Thyroid gland (tissue), 4 donors: ENCODE data around the gene SLC23A2. TPM values are rescaled to one million over a fixed set of nuclear protein-coding genes. Genes with fewer than 3 reads are reported as not detected.

Experiments used
- DNase-seq, 2 donors: peaks; one replicate each; pipeline ENCODE4 v3.0.0-alpha.2; 2019
- H3K27ac ChIP-seq, 3 donors: fragments of 200-600 bp; sonication (generic); 1 replicate in 2 of 3; 2 replicates in 1 of 3; pipeline ENCODE4 v1.5.1; 2016 to 2019; ENCODE audit warnings: mild to moderate bottlenecking in 1 of 3, moderate library complexity in 1 of 3
- H3K27me3 ChIP-seq: fragments of 200-600 bp; sonication (generic); one replicate; pipeline ENCODE4 v1.5.1; 2019
- H3K36me3 ChIP-seq, 2 donors: fragments of 200-600 bp; sonication (generic); one replicate each; pipeline ENCODE4 v1.5.1; 2016 to 2019
- H3K4me1 ChIP-seq, 2 donors: fragments of 200-600 bp; sonication (generic); one replicate each; pipeline ENCODE4 v1.5.1; 2017 to 2019
- H3K4me3 ChIP-seq, 3 donors: fragments of 200-600 bp; sonication (generic); replicated peaks in 1 of 3; 1 replicate in 2 of 3; 2 replicates in 1 of 3; pipeline ENCODE4 v1.5.1; 2016; ENCODE audit warnings: mild to moderate bottlenecking in 1 of 3
- H3K9me3 ChIP-seq: fragments of 200-600 bp; sonication (generic); one replicate; pipeline ENCODE4 v1.5.1; 2017
- POLR2A ChIP-seq, 2 donors: fragments of 450-650 bp; IDR thresholded peaks; one replicate each; pipeline ENCODE4 v1.6.1; 2017; ENCODE audit warnings: antibody characterized with exemption in 2 of 2, mild to moderate bottlenecking in 2 of 2, moderate library complexity in 1 of 2
- WGBS, 2 donors: methylation state at CpG; one replicate each; pipeline ENCODE4 v1.1.5; 2017; 5-methylcytosine and 5-hydroxymethylcytosine counted together
- intact Hi-C: fragments of 100-400 bp; cut with DNase I; formaldehyde crosslinking; loops from one replicate; pipeline ENCODE4 v1.15.1; 2023
- total RNA-seq, 4 donors: library from RNA; depleted of rRNA; stranded (reverse); fragments of >200 nt; gene quantifications; one replicate each; pipeline ENCODE4 v1.2.3, GENCODE V29; 2016
- TF ChIP-seq, protein P1 (sequence below), 6 experiments: fragments of 200-600 bp in 3 of 6; fragments of 450-650 bp in 3 of 6; sonication (generic) in 3 of 6; IDR thresholded peaks; one replicate each; pipeline ENCODE4 v1.5.1; 2016 to 2019; ENCODE audit warnings: antibody characterized with exemption in 6 of 6, mild to moderate bottlenecking in 2 of 6, inconsistent platforms in 1 of 6, moderate library complexity in 1 of 6

The SLC23A2 gene
- total RNA-seq, 4 donors from 2014 or later: 36.3 to 67.1 (median 53.7) TPM

DNA sequence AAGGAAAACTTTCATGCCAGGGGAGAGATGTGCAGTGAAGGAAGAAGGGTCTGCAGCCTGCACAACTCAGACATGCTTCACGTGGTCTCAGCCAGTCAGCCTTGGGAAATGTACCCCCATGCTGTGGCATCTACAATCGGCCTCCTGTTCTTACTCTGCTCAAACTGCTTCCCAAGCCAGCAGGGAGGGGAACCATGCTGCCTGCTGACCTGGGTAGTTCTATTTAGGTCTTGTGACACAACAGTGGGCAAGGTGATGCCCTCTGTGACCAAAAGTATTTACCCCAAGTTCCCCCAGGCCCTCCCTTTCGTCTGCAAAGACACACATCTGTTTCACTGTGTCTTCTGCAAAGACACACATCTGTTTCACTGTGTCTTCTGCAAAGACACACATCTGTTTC lies 106.9 kb downstream of the SLC23A2 start:
- intact Hi-C loops: no loop called here
- no peak overlapping the region for H3K27ac ChIP-seq
- no peaks in the 10 kb centered on the region for H3K27me3 ChIP-seq
- no peak overlapping the region for H3K4me3 ChIP-seq
- WGBS, 2 donors: 92 to 93% methylated on average over 2 to 3 of the region's 3 CpGs
- no peaks in the 10 kb centered on the region for H3K9me3 ChIP-seq
- TF ChIP-seq POLR2A (IDR thresholded peaks at IDR 0.05): no peak
- TF ChIP-seq, protein P1, sequence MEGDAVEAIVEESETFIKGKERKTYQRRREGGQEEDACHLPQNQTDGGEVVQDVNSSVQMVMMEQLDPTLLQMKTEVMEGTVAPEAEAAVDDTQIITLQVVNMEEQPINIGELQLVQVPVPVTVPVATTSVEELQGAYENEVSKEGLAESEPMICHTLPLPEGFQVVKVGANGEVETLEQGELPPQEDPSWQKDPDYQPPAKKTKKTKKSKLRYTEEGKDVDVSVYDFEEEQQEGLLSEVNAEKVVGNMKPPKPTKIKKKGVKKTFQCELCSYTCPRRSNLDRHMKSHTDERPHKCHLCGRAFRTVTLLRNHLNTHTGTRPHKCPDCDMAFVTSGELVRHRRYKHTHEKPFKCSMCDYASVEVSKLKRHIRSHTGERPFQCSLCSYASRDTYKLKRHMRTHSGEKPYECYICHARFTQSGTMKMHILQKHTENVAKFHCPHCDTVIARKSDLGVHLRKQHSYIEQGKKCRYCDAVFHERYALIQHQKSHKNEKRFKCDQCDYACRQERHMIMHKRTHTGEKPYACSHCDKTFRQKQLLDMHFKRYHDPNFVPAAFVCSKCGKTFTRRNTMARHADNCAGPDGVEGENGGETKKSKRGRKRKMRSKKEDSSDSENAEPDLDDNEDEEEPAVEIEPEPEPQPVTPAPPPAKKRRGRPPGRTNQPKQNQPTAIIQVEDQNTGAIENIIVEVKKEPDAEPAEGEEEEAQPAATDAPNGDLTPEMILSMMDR (IDR thresholded peaks at IDR 0.05): no peak
- no peak for DNase-seq
- peaks cover 0 to 6% of the 10 kb centered on the region in 2 donors for H3K4me1 ChIP-seq
- H3K36me3 ChIP-seq: peaks cover 0 to 4% of the 10 kb centered on the region in 2 donors

DNA sequence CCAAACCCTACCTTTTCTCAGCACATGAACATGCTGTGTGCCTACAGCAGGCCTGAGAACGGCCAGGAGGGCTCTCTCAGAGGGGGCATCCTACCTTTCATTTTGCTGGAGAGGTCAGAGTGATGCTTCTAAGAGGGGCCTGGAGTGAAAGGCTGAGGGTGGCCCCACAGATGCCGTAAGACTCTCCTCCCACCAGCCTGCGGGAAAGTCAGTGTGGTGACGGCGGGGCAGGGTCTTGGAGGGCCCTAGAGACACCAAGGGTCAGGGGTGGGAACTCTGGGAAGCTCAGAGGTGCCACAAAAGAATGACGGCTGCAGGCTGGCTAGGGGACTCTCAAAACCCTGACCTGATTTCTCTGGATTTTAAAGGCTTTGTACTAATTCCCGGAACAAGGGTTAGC lies 107.6 kb downstream of the SLC23A2 start:
- H3K36me3 ChIP-seq: peaks cover 0 to 11% of the 10 kb centered on the region in 2 donors
- TF ChIP-seq POLR2A (IDR thresholded peaks at IDR 0.05): no peak
- TF ChIP-seq, protein P1 (IDR thresholded peaks at IDR 0.05): no peak
- WGBS, 2 donors: 94 to 96% methylated on average over 7 of the region's 7 CpGs
- DNase-seq: no peak
- intact Hi-C loops: no loop called here
- H3K27me3 ChIP-seq: no peaks in the 10 kb centered on the region
- no peak overlapping the region for H3K4me3 ChIP-seq
- H3K27ac ChIP-seq: no peak overlapping the region
- peaks cover 0 to 4% of the 10 kb centered on the region in 2 donors for H3K4me1 ChIP-seq
- no peaks in the 10 kb centered on the region for H3K9me3 ChIP-seq

DNA sequence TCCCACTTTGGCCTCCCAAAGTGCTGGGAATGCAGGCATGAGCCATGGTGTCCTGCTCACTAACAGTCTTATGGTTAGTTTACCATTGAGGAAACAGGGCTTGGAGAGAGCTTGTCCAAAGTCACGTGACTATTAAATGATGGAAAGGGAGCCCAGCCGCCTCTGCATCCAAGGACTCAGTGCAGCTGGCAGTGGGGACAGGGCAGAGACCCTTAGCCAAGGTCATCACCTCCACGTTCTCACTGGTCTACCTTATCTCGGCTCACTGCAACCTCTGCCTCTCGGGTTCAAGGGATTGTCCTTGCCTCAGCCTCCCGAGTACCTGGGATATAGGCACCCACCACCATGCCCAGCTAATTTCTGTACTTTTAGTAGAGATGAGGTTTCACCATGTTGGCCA lies 109.3 kb downstream of the SLC23A2 start:
- Histone ChIP-seq H3K4me1 (no peaks in the 10 kb centered on the region), H3K27me3 (no peaks in the 10 kb centered on the region), H3K27ac (no peak overlapping the region), H3K36me3 (peaks cover 0 to 11% of the 10 kb centered on the region in 2 donors), H3K9me3 (no peaks in the 10 kb centered on the region), H3K4me3 (no peak overlapping the region)
- intact Hi-C loops: no loop called here
- no peak for DNase-seq
- WGBS, 2 donors: 94% methylated on average over 6 of the region's 6 CpGs
- TF ChIP-seq, protein P1 (IDR thresholded peaks at IDR 0.05): no peak
- no peak for TF ChIP-seq POLR2A (IDR thresholded peaks at IDR 0.05)

DNA sequence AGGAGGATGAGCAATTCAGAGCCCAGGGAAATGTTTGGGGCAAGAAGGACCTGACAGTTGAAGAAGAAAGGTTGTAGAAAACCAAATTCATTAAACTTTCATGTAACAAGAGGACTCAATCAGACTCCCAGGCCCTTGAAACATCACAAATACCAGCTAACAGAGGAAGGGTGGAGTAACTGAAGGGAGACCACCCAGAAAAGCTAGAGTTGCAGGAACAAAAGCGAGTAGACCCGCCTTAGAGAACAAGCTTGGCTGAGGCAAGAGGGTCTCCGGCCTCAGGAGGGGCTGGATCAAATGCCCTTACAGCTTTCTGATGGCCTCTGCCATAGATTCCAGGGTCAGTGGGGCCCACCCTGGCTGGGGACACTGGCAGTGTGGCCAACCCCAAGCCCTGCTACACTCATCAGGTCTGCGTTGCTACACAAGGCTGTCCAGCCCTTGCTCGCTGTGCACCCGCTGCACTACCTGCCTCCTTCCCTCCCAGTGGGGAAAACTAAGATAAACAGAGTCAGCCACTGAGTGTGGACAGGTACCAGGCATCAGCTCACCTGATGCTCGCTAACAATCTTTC lies 110.0 kb downstream of the SLC23A2 start:
- intact Hi-C loops: no loop called here
- no peak for DNase-seq
- no peaks in the 10 kb centered on the region for H3K9me3 ChIP-seq

DNA sequence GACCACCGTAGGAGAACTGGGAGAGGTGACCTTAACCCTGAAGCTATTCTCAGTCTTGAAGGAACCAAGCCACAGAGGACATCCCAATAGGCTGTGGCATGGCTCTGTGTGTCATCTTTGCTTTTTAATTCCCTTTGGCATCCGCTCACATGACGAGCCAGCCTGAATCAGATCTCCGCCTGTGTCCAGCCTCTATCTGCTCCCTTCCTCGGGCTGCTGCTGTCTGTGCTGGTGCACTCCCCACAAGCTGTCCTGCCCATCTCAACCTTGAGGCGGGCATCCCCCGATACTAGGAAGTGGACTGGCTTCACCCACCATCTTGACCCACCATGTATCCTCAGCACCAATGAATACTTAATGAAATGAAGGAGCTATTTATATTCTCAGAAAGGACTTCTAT lies 111.9 kb downstream of the SLC23A2 start:
- TF ChIP-seq POLR2A (IDR thresholded peaks at IDR 0.05): no peak
- TF ChIP-seq, protein P1 (IDR thresholded peaks at IDR 0.05): no peak
- no peak for DNase-seq
- Histone ChIP-seq H3K4me3 (no peak overlapping the region), H3K9me3 (no peaks in the 10 kb centered on the region), H3K27ac (no peak overlapping the region), H3K27me3 (no peaks in the 10 kb centered on the region), H3K4me1 (no peaks in the 10 kb centered on the region), H3K36me3 (peaks cover 0 to 11% of the 10 kb centered on the region in 2 donors)
- intact Hi-C loops: no loop called here
- WGBS, 2 donors: 94 to 95% methylated on average over 7 of the region's 7 CpGs

More for the DNA sequence above, 110.0 kb downstream of the SLC23A2 start:
- H3K27me3 ChIP-seq: no peaks in the 10 kb centered on the region
- H3K4me1 ChIP-seq: no peaks in the 10 kb centered on the region
- TF ChIP-seq, protein P1 (IDR thresholded peaks at IDR 0.05): no peak
- TF ChIP-seq POLR2A (IDR thresholded peaks at IDR 0.05): no peak
- WGBS, 2 donors: 96 to 98% methylated on average over 7 of the region's 7 CpGs
- no peak overlapping the region for H3K27ac ChIP-seq
- H3K4me3 ChIP-seq: no peak overlapping the region
- H3K36me3 ChIP-seq: peaks cover 0 to 11% of the 10 kb centered on the region in 2 donors
